Breast epithelium (tissue), 4 donors: ENCODE results near the gene UCK2. TPM values are rescaled to one million over a fixed set of nuclear protein-coding genes. Genes with fewer than 3 reads are reported as not detected.

Experiments
- DNase-seq, 2 donors: peaks; one replicate each; pipeline ENCODE4 v3.0.0-alpha.2; 2019; ENCODE audit warnings: low spot score in 2 of 2
- H3K27ac ChIP-seq, 2 donors: fragments of 200-600 bp; sonication (generic) in 1 of 2; one replicate each; pipeline ENCODE4 v1.5.1; 2016 to 2019; ENCODE audit warnings: mild to moderate bottlenecking in 1 of 2
- H3K27me3 ChIP-seq, 2 donors: fragments of 200-600 bp; sonication (generic) in 1 of 2; one replicate each; pipeline versions ENCODE4 v1.5.1 to v1.6.0; 2017 to 2019; ENCODE audit warnings: control low read depth in 1 of 2, mild to moderate bottlenecking in 1 of 2
- H3K36me3 ChIP-seq: fragments of 200-600 bp; one replicate; pipeline ENCODE4 v1.5.1; 2019
- H3K4me1 ChIP-seq, 2 donors: fragments of 200-600 bp; sonication (generic); one replicate each; pipeline ENCODE4 v1.5.1; 2016 to 2019; ENCODE audit warnings: control low read depth in 1 of 2
- H3K4me3 ChIP-seq, 3 donors: fragments of 200-600 bp; sonication (generic); 1 replicate in 2 of 3; 2 replicates in 1 of 3; pipeline ENCODE4 v1.5.1; 2016 to 2019; ENCODE audit warnings: mild to moderate bottlenecking in 3 of 3, moderate library complexity in 2 of 3
- H3K9me3 ChIP-seq, 2 donors: fragments of 200-600 bp; sonication (generic) in 1 of 2; one replicate each; pipeline ENCODE4 v1.5.1; 2016 to 2019; ENCODE audit warnings: control low read depth in 1 of 2
- CTCF ChIP-seq, 3 donors: fragments of 450-650 bp; IDR thresholded peaks; one replicate each; pipeline ENCODE4 v1.5.1; 2016 to 2017; ENCODE audit warnings: antibody characterized with exemption in 3 of 3, mild to moderate bottlenecking in 3 of 3, moderate library complexity in 3 of 3
- POLR2A ChIP-seq: fragments of 450-650 bp; IDR thresholded peaks from one replicate; pipeline ENCODE4 v1.6.1; 2016; ENCODE audit warnings: antibody characterized with exemption, mild to moderate bottlenecking, moderate library complexity
- POLR2AphosphoS5 ChIP-seq, 3 donors: sonication (generic); formaldehyde crosslinking; IDR thresholded peaks; one replicate each; pipeline ENCODE4 v1.6.1; 2017; ENCODE audit warnings: antibody characterized with exemption in 3 of 3
- intact Hi-C: fragments of 100-400 bp; cut with DNase I; formaldehyde crosslinking; loops from one replicate; pipeline ENCODE4 v1.15.1; 2023; ENCODE audit warnings: low total_unique reads
- total RNA-seq, 3 donors: library from RNA; depleted of rRNA; stranded (reverse); fragments of >200 nt; gene quantifications; one replicate each; pipeline ENCODE4 v1.1.0, GENCODE V29; 2016

The UCK2 gene
- total RNA-seq, 3 donors from 2014 or later, result 13.6 to 51.1 (median 45.9) TPM

- intact Hi-C loops, result no loop called here
- H3K9me3 ChIP-seq, result no peaks in the 10 kb centered on the region
Observed at GRCh38 chr1:165876121-165876520, 48.7 kb downstream of the UCK2 start.

GRCh38 chr1:165877411-165877810 is 50.0 kb downstream of the UCK2 start:
- TF ChIP-seq CTCF (IDR thresholded peaks at IDR 0.05) (no peak), POLR2A (no peak), POLR2AphosphoS5 (IDR thresholded peaks at IDR 0.05) (no peak)
- Histone ChIP-seq H3K4me1 (no peaks in the 10 kb centered on the region), H3K27me3 (no peaks in the 10 kb centered on the region), H3K27ac (no peak overlapping the region), H3K9me3 (no peaks in the 10 kb centered on the region), H3K36me3 (no peaks in the 10 kb centered on the region), H3K4me3 (no peak overlapping the region)
- intact Hi-C loops, result no loop called here
- DNase-seq, result no peak

More at GRCh38 chr1:165876121-165876520, 48.7 kb downstream of the UCK2 start:
- H3K4me3 ChIP-seq, result no peak overlapping the region
- H3K27me3 ChIP-seq, result no peaks in the 10 kb centered on the region
- H3K4me1 ChIP-seq, result peaks cover 0 to 5% of the 10 kb centered on the region in 2 donors
- H3K27ac ChIP-seq, result peak overlapping the region; percentile 62 to 65
- TF ChIP-seq POLR2A (no peak), CTCF (IDR thresholded peaks at IDR 0.05) (no peak), POLR2AphosphoS5 (IDR thresholded peaks at IDR 0.05) (no peak)
- no peak for DNase-seq
- no peaks in the 10 kb centered on the region for H3K36me3 ChIP-seq

GRCh38 chr1:165877940-165878556 is 50.6 kb downstream of the UCK2 start:
- DNase-seq, result no peak
- Histone ChIP-seq H3K36me3 (no peaks in the 10 kb centered on the region), H3K27me3 (no peaks in the 10 kb centered on the region), H3K27ac (no peak overlapping the region), H3K9me3 (no peaks in the 10 kb centered on the region), H3K4me3 (no peak overlapping the region), H3K4me1 (no peaks in the 10 kb centered on the region)
- intact Hi-C loops, result no loop called here
- TF ChIP-seq CTCF (IDR thresholded peaks at IDR 0.05), result no peak
- TF ChIP-seq POLR2A, result no peak

GRCh38 chr1:165879946-165880345 is 52.5 kb downstream of the UCK2 start:
- TF ChIP-seq POLR2A (no peak), POLR2AphosphoS5 (IDR thresholded peaks at IDR 0.05) (no peak), CTCF (IDR thresholded peaks at IDR 0.05) (no peak)
- Histone ChIP-seq H3K4me1 (peaks cover 5% of the 10 kb centered on the region in 2 donors), H3K27me3 (no peaks in the 10 kb centered on the region), H3K9me3 (no peaks in the 10 kb centered on the region), H3K27ac (peak overlapping the region; percentile 13 to 48), H3K4me3 (no peak overlapping the region), H3K36me3 (no peaks in the 10 kb centered on the region)
- intact Hi-C loops, result no loop called here
- no peak for DNase-seq

GRCh38 chr1:165880993-165881392 is 53.6 kb downstream of the UCK2 start:
- H3K4me1 ChIP-seq, result peaks cover 5 to 7% of the 10 kb centered on the region in 2 donors
- no peaks in the 10 kb centered on the region for H3K9me3 ChIP-seq
- H3K27me3 ChIP-seq, result no peaks in the 10 kb centered on the region
- no peak for DNase-seq
- TF ChIP-seq CTCF (IDR thresholded peaks at IDR 0.05) (no peak), POLR2A (no peak), POLR2AphosphoS5 (IDR thresholded peaks at IDR 0.05) (no peak)
- intact Hi-C loops, result no loop called here
- H3K4me3 ChIP-seq, result no peak overlapping the region
- no peaks in the 10 kb centered on the region for H3K36me3 ChIP-seq
- H3K27ac ChIP-seq, result no peak overlapping the region
